ENCODE measurements around the gene FCN2. TPM values are rescaled to one million over a fixed set of nuclear protein-coding genes. Genes with fewer than 3 reads are reported as not detected.

The FCN2 gene
- total RNA-seq, 2 donors from 2014 or later: not detected

- TF ChIP-seq POLR2A (IDR thresholded peaks at IDR 0.05): no peak
- TF ChIP-seq, protein P1, sequence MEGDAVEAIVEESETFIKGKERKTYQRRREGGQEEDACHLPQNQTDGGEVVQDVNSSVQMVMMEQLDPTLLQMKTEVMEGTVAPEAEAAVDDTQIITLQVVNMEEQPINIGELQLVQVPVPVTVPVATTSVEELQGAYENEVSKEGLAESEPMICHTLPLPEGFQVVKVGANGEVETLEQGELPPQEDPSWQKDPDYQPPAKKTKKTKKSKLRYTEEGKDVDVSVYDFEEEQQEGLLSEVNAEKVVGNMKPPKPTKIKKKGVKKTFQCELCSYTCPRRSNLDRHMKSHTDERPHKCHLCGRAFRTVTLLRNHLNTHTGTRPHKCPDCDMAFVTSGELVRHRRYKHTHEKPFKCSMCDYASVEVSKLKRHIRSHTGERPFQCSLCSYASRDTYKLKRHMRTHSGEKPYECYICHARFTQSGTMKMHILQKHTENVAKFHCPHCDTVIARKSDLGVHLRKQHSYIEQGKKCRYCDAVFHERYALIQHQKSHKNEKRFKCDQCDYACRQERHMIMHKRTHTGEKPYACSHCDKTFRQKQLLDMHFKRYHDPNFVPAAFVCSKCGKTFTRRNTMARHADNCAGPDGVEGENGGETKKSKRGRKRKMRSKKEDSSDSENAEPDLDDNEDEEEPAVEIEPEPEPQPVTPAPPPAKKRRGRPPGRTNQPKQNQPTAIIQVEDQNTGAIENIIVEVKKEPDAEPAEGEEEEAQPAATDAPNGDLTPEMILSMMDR (IDR thresholded peaks at IDR 0.05): no peak
- WGBS, 2 donors: 77 to 78% methylated on average over 16 to 20 of the region's 20 CpGs
- Histone ChIP-seq H3K4me1 (no peaks in the 10 kb centered on the region), H3K36me3 (replicated peaks in 1 of 2; ENCODE audit: insufficient read depth in 1 of 2, low read depth in 2 of 2) (no peaks in the 10 kb centered on the region), H3K27ac (no peak overlapping the region), H3K9me3 (no peaks in the 10 kb centered on the region), H3K27me3 (no peaks in the 10 kb centered on the region), H3K4me3 (no peak overlapping the region)
- ATAC-seq: no peak
- no peak for DNase-seq
- intact Hi-C loops (cut with DNase I): no loop called here
Measured at GRCh38 chr9:134834217-134834956, 46.2 kb upstream of the FCN2 start.

DNA sequence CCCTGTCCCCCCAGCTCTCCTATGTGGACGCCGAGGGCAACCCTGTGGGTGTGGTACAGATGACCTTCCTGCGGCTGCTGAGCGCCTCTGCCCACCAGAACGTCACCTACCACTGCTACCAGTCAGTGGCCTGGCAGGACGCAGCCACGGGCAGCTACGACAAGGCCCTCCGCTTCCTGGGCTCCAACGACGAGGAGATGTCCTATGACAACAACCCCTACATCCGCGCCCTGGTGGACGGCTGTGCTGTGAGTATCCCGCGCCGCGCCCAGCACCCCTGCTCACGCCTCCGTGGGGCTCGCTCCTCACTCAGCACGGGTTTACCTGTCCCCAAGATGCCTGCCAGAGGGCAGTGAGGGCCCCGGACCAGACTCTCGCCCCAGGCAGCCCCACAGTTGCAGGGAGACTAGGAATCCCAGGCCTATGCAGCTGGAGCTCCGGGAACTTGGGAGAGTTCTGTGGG lies 45.6 kb upstream of the FCN2 start:
- no peaks in the 10 kb centered on the region for H3K4me1 ChIP-seq
- DNase-seq: no peak
- H3K9me3 ChIP-seq: no peaks in the 10 kb centered on the region
- TF ChIP-seq, protein P1 (IDR thresholded peaks at IDR 0.05): no peak
- no peak for TF ChIP-seq POLR2A (IDR thresholded peaks at IDR 0.05)
- 67 to 70% methylated on average over 17 to 22 of the region's 25 CpGs for WGBS, 2 donors
- intact Hi-C loops (cut with DNase I): no loop called here
- H3K27me3 ChIP-seq: no peaks in the 10 kb centered on the region
- ATAC-seq: no peak
- no peaks in the 10 kb centered on the region for H3K36me3 ChIP-seq (replicated peaks in 1 of 2; ENCODE audit: insufficient read depth in 1 of 2, low read depth in 2 of 2)
- no peak overlapping the region for H3K4me3 ChIP-seq
- H3K27ac ChIP-seq: no peak overlapping the region

- WGBS, 2 donors: 40 to 71% methylated on average over 2 to 16 of the region's 16 CpGs
- ATAC-seq (peak; percentile 15), DNase-seq (peak in 1 of 4 donors; percentile 4)
- H3K27me3 ChIP-seq: no peaks in the 10 kb centered on the region
- no peak overlapping the region for H3K27ac ChIP-seq
- intact Hi-C loops (cut with DNase I): no loop called here
- H3K9me3 ChIP-seq: no peaks in the 10 kb centered on the region
- H3K4me1 ChIP-seq: no peaks in the 10 kb centered on the region
- no peak overlapping the region for H3K4me3 ChIP-seq
- TF ChIP-seq POLR2A (IDR thresholded peaks at IDR 0.05): no peak
- TF ChIP-seq, protein P1 (IDR thresholded peaks at IDR 0.05): no peak
- H3K36me3 ChIP-seq (replicated peaks in 1 of 2; ENCODE audit: insufficient read depth in 1 of 2, low read depth in 2 of 2): no peaks in the 10 kb centered on the region
Measured at GRCh38 chr9:134835448-134835847, 45.2 kb upstream of the FCN2 start.

DNA sequence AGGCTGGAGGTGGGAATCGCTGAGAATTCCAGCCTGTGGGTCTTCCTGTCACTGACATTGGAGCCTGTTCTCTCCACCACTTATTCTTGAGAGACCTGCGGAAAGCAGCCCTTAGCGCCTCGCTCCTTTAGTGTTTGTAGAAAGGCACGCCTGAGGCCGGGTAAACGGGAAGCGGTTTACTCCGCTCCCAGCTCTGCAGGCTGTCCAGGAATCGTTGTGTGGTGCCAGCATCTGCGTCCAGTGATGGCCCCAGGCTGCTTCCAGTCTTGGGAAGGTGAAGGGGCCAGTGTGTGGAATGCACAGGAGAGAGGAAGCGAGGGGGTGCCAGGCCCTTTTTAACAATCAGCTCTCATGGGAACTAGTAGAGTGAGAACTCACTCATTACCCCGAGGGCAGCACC lies 44.6 kb upstream of the FCN2 start:
- 63 to 71% methylated on average over 9 to 13 of the region's 13 CpGs for WGBS, 2 donors

More for the DNA sequence above, 44.6 kb upstream of the FCN2 start:
- intact Hi-C loops (cut with DNase I): no loop called here
- Histone ChIP-seq H3K27ac (no peak overlapping the region), H3K4me1 (no peaks in the 10 kb centered on the region), H3K36me3 (replicated peaks in 1 of 2; ENCODE audit: insufficient read depth in 1 of 2, low read depth in 2 of 2) (no peaks in the 10 kb centered on the region), H3K9me3 (no peaks in the 10 kb centered on the region), H3K27me3 (no peaks in the 10 kb centered on the region), H3K4me3 (no peak overlapping the region)
- ATAC-seq (no peak), DNase-seq (no peak)
- no peak for TF ChIP-seq POLR2A (IDR thresholded peaks at IDR 0.05)
- TF ChIP-seq, protein P1 (IDR thresholded peaks at IDR 0.05): no peak

Measured in body of pancreas (tissue), 4 donors.